HepG2 (cell line): ENCODE measurements around the gene FAM3B.

Source experiments
- CHD4 ChIP-seq: fragments of 200-600 bp; sonication (generic); IDR thresholded peaks from 2 replicates; pipeline ENCODE4 v1.7.0; 2017; ENCODE audit warnings: mild to moderate bottlenecking, low read length, borderline replicate concordance
- NR3C1 ChIP-seq: sonication (generic); formaldehyde crosslinking; IDR thresholded peaks from 2 replicates; pipeline ENCODE4 v1.4.0; 2020; ENCODE audit warnings: missing genetic modification reagents

GRCh38 chr21:41370840-41371684 is 54.5 kb downstream of the FAM3B start:
- TF ChIP-seq CHD4 (no peak), NR3C1 (CRISPR knock-in tag) (no peak)
